HepG2 (cell line): Measurements from ENCODE around the gene TMEM79. TPM values are rescaled to one million over a fixed set of nuclear protein-coding genes. Genes with fewer than 3 reads are reported as not detected.

Source experiments
- ATF3 ChIP-seq: sonication (generic); formaldehyde crosslinking; IDR thresholded peaks from 2 replicates; pipeline ENCODE4 v1.4.0; 2020; ENCODE audit warnings: missing genetic modification reagents
- ATF5 ChIP-seq: sonication (generic); formaldehyde crosslinking; IDR thresholded peaks from 2 replicates; pipeline ENCODE4 v1.4.0; 2020; ENCODE audit warnings: mild to moderate bottlenecking, low read depth, missing genetic modification reagents
- BORCS8-MEF2B ChIP-seq: sonication (generic); formaldehyde crosslinking; IDR thresholded peaks from 2 replicates; pipeline ENCODE4 v1.8.0; 2022; ENCODE audit warnings: mild to moderate bottlenecking, missing genetic modification reagents
- CSRNP1 ChIP-seq: sonication (generic); formaldehyde crosslinking; IDR thresholded peaks from 2 replicates; pipeline ENCODE4 v1.8.1; 2023; ENCODE audit warnings: mild to moderate bottlenecking, missing genetic modification reagents
- GMEB2 ChIP-seq: IDR thresholded peaks from 2 replicates; pipeline ENCODE4 v1.6.1; 2016; ENCODE audit warnings: missing biosample characterization, missing genetic modification reagents, low read depth
- HIC2 ChIP-seq: sonication (generic); formaldehyde crosslinking; IDR thresholded peaks from 2 replicates; pipeline ENCODE4 v1.9.0; 2022; ENCODE audit warnings: low read depth, missing genetic modification reagents
- MEF2D ChIP-seq: sonication (generic); formaldehyde crosslinking; IDR thresholded peaks from 2 replicates; pipeline ENCODE4 v1.5.1; 2020; ENCODE audit warnings: mild to moderate bottlenecking, missing genetic modification reagents
- RAD21 ChIP-seq: fragments of 450-650 bp; formaldehyde crosslinking; IDR thresholded peaks from 2 replicates; pipeline ENCODE4 v1.5.0; 2020; ENCODE audit warnings: mild to moderate bottlenecking
- RBFOX2 ChIP-seq: fragments of 200-400 bp; formaldehyde crosslinking; IDR thresholded peaks from 2 replicates; pipeline ENCODE4 v1.6.1; 2017; ENCODE audit warnings: low read depth, mild to moderate bottlenecking, low read length
- SMARCC2 ChIP-seq: fragments of 450-650 bp; IDR thresholded peaks from 2 replicates; pipeline ENCODE4 v1.6.1; 2017; ENCODE audit warnings: antibody characterized with exemption, mild to moderate bottlenecking
- SSRP1 ChIP-seq: IDR thresholded peaks from 2 replicates; pipeline ENCODE4 v1.6.1; 2016; ENCODE audit warnings: control low read depth
- STAG1 ChIP-seq: sonication (generic); formaldehyde crosslinking; IDR thresholded peaks from 2 replicates; pipeline ENCODE4 v1.4.0; 2020; ENCODE audit warnings: missing genetic modification reagents
- THYN1 ChIP-seq: sonication (generic); formaldehyde crosslinking; IDR thresholded peaks from 2 replicates; pipeline ENCODE4 v1.8.1; 2023; ENCODE audit warnings: low read depth, mild to moderate bottlenecking, moderate library complexity, missing genetic modification reagents, borderline replicate concordance
- ZBTB34 ChIP-seq: sonication (generic); formaldehyde crosslinking; IDR thresholded peaks from 2 replicates; pipeline ENCODE4 v1.8.0; 2022; ENCODE audit warnings: mild to moderate bottlenecking, missing genetic modification reagents
- ZMYM3 ChIP-seq: sonication (generic); formaldehyde crosslinking; IDR thresholded peaks from 2 replicates; pipeline ENCODE4 v1.5.1; 2020; ENCODE audit warnings: mild to moderate bottlenecking, missing genetic modification reagents
- ZNF468 ChIP-seq: sonication (generic); formaldehyde crosslinking; IDR thresholded peaks from 2 replicates; pipeline ENCODE4 v1.8.0; 2022; ENCODE audit warnings: mild to moderate bottlenecking, moderate library complexity, missing genetic modification reagents
- ZNF597 ChIP-seq: sonication (generic); formaldehyde crosslinking; IDR thresholded peaks from 2 replicates; pipeline ENCODE4 v1.5.0; 2020; ENCODE audit warnings: missing genetic modification reagents
- ZNF720 ChIP-seq: sonication (generic); formaldehyde crosslinking; IDR thresholded peaks from 2 replicates; pipeline ENCODE4 v1.4.0; 2020; ENCODE audit warnings: missing genetic modification reagents
- ZNF75D ChIP-seq: sonication (generic); formaldehyde crosslinking; IDR thresholded peaks from 2 replicates; pipeline ENCODE4 v1.8.1; 2023; ENCODE audit warnings: missing genetic modification reagents, mild to moderate bottlenecking, borderline replicate concordance
- polyA plus RNA-seq, 8 experiments: library from polyadenylated mRNA; depleted of rRNA in 3 of 8; stranded (reverse) in 7 of 8; unstranded in 1 of 8; fragments of >200 nt; fragmentation: Illumina TruSeq in 4 of 8; extraction: Trizol in 4 of 8; gene quantifications; 2 replicates each; pipeline versions ENCODE4 v1.2.1 to v1.2.3, GENCODE V29; 2011 to 2016; ENCODE audit warnings: low read depth in 4 of 8, missing spikeins in 1 of 8, mixed read lengths in 1 of 8; ENCODE audit not compliant: insufficient read depth in 1 of 8
- total RNA-seq, 5 experiments: library from RNA; depleted of rRNA; stranded (reverse); fragments of >200 nt; fragmentation: Illumina TruSeq; extraction: Trizol; gene quantifications; 2 replicates each; pipeline ENCODE4 v1.2.3, GENCODE V29; 2016; ENCODE audit warnings: low read depth in 1 of 5

TMEM79 gene
- total and polyA plus RNA-seq, 2 of the 13 experiments (the other 11 are each of a cell fraction or from before 2014, with no cell fraction given) = 1.2 to 1.9 TPM

- peak; percentile 26; the same call in 1 of the 2 replicates for TF ChIP-seq HIC2 (CRISPR knock-in tag)
- TF ChIP-seq RAD21 (CRISPR knock-in tag) = peak; percentile 33; the same call in 1 of the 2 replicates
- no peak for TF ChIP-seq ATF3 (CRISPR knock-in tag)
- TF ChIP-seq CSRNP1 (CRISPR knock-in tag) = 0 out of 2 replicates have a peak, but pooled peaks have one; percentile 45
- no peak for TF ChIP-seq SMARCC2
- no peak for TF ChIP-seq ZNF597 (CRISPR knock-in tag)
- TF ChIP-seq ZNF75D (CRISPR knock-in tag) = no peak
- TF ChIP-seq ZNF720 (CRISPR knock-in tag) = no peak
- TF ChIP-seq ATF5 = no peak
- no peak for TF ChIP-seq GMEB2 (CRISPR knock-in tag)
- 0 out of 2 replicates have a peak, but pooled peaks have one; percentile 21 for TF ChIP-seq RBFOX2
- peak; percentile 41; the same call in 1 of the 2 replicates for TF ChIP-seq BORCS8-MEF2B (CRISPR knock-in tag)
- TF ChIP-seq ZBTB34 (CRISPR knock-in tag) = no peak
- TF ChIP-seq MEF2D (CRISPR knock-in tag) = 0 out of 2 replicates have a peak, but pooled peaks have one; percentile 33
- no peak for TF ChIP-seq ZMYM3
- TF ChIP-seq STAG1 (CRISPR knock-in tag) = 0 out of 2 replicates have a peak, but pooled peaks have one; percentile 9
- no peak for TF ChIP-seq THYN1
- no peak for TF ChIP-seq SSRP1
- TF ChIP-seq ZNF468 = no peak
Measured at GRCh38 chr1:156247460-156248322, 36.4 kb upstream of the TMEM79 start, which contains the start of gene PAQR6 (continued).
